IMR-90 (cell line): ENCODE results near the gene SH3RF3.

Source experiments
- BHLHE40 ChIP-seq: fragments of 150-350 bp; IDR thresholded peaks from 2 replicates; pipeline ENCODE4 v1.6.1; 2016; ENCODE audit warnings: mild to moderate bottlenecking, low read depth, low read length
- CEBPB ChIP-seq: IDR thresholded peaks from 2 replicates; pipeline ENCODE4 v1.6.1; 2012; ENCODE audit warnings: low read depth, low read length, improper control_type of control experiment
- CHD1 ChIP-seq: IDR thresholded peaks from 2 replicates; pipeline ENCODE4 v1.6.1; 2012; ENCODE audit warnings: low read depth, low read length, improper control_type of control experiment
- CTCF ChIP-seq: conservative IDR thresholded peaks from 2 replicates; pipeline ENCODE4 v1.5.1; 2012; ENCODE audit warnings: mild to moderate bottlenecking, low read depth, low read length, improper control_type of control experiment
- POLR2A ChIP-seq: IDR thresholded peaks from 2 replicates; pipeline ENCODE4 v1.6.1; 2012; ENCODE audit warnings: mild to moderate bottlenecking, low read depth, low read length
- RAD21 ChIP-seq: IDR thresholded peaks from 2 replicates; pipeline ENCODE4 v1.6.1; 2012; ENCODE audit warnings: low read length, improper control_type of control experiment
- RCOR1 ChIP-seq: IDR thresholded peaks from 2 replicates; pipeline ENCODE4 v1.6.1; 2012; ENCODE audit warnings: mild to moderate bottlenecking, low read length, improper control_type of control experiment; ENCODE audit not compliant: insufficient replicate concordance
- SMC3 ChIP-seq: fragments of 150-350 bp; IDR thresholded peaks from 2 replicates; pipeline ENCODE4 v1.6.1; 2016; ENCODE audit warnings: low read depth, mild to moderate bottlenecking, antibody characterized with exemption, low read length, moderate library complexity
- TF ChIP-seq, protein P1 (sequence below): fragments of 150-350 bp; IDR thresholded peaks from 2 replicates; pipeline ENCODE4 v1.6.1; 2016; ENCODE audit warnings: low read depth, mild to moderate bottlenecking, low read length, moderate library complexity, borderline replicate concordance
- TF ChIP-seq, protein P2 (sequence below): fragments of 150-350 bp; IDR thresholded peaks from 2 replicates; pipeline ENCODE4 v1.6.1; 2017; ENCODE audit warnings: mild to moderate bottlenecking, antibody characterized with exemption, low read length, low read depth

DNA sequence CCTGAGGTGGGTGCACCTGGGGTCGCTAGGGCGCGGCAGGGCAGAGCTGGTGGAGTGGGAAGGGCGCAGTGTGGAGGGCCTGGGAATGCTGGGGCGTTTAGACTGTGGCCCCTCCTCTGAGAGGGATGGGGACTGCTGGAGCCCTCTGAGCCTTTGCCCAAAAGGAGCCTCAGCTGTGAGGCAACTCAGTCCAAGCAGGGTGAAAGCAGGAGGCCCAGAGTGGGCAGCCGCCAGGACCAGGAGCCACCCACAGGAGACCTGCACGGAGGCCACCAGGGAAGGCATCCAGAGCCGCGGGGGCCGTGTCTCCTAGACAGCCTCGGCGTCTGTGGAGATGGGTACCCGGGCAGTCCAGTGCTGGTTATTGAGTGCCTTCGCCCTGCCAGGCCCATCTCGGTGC, 369.9 kb downstream of the SH3RF3 start:
- TF ChIP-seq CTCF (no peak), CEBPB (no peak), SMC3 (no peak), RCOR1 (no peak), POLR2A (no peak), BHLHE40 (no peak), RAD21 (no peak), CHD1 (no peak)
- TF ChIP-seq, protein P1, sequence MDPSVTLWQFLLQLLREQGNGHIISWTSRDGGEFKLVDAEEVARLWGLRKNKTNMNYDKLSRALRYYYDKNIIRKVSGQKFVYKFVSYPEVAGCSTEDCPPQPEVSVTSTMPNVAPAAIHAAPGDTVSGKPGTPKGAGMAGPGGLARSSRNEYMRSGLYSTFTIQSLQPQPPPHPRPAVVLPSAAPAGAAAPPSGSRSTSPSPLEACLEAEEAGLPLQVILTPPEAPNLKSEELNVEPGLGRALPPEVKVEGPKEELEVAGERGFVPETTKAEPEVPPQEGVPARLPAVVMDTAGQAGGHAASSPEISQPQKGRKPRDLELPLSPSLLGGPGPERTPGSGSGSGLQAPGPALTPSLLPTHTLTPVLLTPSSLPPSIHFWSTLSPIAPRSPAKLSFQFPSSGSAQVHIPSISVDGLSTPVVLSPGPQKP: no peak
- TF ChIP-seq, protein P2, sequence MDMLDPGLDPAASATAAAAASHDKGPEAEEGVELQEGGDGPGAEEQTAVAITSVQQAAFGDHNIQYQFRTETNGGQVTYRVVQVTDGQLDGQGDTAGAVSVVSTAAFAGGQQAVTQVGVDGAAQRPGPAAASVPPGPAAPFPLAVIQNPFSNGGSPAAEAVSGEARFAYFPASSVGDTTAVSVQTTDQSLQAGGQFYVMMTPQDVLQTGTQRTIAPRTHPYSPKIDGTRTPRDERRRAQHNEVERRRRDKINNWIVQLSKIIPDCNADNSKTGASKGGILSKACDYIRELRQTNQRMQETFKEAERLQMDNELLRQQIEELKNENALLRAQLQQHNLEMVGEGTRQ: no peak
